HG03066 (cell line): Measurements from ENCODE around the gene PRG3.
"Not testable (repeated sequence)": the region's sequence is repeated elsewhere in the genome, so short reads cannot be mapped to it uniquely, and the experiment has no call there.

Experiments
- ATAC-seq: cut with Tn5 transposase; IDR thresholded peaks from one replicate; pipeline ENCODE4 v1.9.1; 2021; ENCODE audit warnings: low read depth; ENCODE audit not compliant: unreplicated experiment

Gene PRG3

DNA sequence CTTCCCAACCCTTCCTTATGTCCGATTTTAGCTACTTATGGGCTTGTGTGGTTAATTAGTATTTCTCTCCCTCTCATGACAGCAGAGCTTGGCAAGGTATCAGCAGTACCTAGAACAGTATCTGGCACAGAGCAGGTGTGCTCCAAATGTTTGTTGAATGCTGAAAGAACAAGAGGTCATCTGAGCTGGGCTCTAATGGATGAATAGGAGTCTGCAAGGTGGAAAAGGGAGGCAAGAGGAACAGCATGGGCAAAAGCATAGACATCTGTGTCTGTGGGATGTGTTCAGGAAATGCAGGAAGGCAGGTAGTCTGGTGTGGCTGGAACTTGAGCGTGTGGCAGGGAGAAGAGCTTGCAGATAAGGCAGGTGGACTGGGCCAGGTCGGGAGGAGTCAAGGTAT lies 19.0 kb downstream of the PRG3 start:
- ATAC-seq: no peak

DNA sequence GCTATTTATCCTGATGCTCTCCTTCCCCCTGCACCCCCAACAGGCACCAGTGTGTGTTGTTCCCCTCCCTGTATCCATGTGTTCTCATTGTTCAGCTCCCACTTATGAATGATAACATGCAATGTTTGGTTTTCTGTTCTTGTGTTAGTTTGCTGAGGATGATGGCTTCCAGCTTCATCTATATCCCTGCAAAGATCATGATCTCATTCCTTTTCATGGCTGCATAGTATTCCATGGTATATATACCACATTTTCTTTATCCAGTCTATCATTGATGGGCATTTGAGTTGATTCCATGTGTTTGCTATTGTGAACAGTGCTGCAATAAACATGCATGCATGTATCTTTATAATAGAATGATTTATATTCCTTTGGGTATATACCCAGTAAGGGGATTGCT lies 19.5 kb downstream of the PRG3 start:
- not testable (repeated sequence) for ATAC-seq

DNA sequence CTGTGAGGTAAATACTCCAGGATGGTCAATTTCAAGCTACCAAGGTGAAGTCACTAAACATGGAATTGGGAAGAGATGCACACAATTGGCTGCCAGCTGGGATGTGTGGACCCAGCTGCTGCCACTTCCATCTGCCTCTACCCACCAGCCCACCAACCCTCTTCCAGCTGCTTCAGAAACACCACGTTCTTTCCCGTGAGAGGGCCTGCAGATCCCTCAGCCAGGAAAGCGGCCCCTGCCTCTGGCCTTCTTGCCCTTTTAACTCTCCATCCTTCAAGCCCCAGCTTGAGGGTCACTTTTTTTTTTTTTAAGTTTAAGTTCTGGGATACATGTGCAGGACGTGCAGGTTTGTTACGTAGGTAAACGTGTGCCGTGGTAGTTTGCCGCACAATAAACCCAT lies 20.0 kb downstream of the PRG3 start:
- no peak for ATAC-seq

DNA sequence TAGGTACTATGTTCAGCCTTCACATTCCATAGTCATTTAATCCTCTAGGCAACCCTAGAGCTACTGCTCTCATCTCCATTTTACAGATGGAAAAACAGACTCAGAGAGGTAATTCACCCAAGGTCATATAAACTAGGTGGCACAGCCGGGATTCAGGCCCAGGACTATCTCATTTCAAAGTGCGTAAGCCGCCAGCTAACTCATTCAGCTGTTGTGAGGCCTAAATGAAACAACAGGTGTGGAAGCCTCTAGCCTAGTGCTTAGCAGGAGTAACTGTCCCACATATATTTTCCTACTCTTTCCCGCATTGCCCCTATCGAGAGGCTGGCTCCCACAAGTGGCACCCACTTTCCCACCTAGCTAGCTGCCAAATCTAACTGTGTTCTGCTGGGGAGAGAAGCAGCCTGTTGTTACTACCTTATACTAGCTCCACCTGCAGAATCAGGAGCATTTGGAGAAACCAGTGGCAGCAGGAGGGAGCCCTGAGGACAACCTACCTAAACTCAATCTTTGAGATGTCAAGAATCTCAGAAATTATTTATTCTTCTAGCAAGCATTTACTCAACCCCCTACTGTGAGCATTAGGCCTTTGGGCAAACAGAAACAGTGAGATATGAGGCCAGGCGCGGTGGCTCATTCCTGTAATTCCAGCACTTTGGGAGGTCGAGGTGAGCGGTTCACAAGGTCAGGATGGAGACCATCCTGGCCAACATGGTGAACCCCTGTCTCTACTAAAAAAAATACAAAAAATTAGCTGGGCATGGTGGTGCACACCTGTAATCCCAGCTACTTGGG lies 20.9 kb downstream of the PRG3 start:
- no peak for ATAC-seq

DNA sequence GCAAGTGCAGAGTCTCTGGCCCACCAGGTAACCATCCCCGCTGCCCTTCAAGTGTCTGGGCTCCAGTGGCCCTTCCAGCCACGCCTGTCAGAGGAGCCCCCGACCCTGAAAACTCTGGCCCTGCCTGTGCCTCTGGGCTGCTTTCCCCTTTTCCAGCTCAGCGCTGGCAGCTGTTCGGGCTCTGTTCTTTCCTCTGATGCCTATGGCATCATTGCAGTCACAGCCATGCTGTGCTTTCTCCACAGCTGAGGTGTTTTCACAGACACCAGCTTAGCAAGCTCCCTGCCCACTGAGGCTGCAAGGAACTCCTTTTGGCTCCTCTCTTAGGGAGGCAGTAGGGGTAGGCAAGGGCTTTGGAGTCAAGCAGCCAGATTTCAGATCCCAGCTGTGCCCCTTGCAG lies 21.6 kb downstream of the PRG3 start:
- no peak for ATAC-seq

DNA sequence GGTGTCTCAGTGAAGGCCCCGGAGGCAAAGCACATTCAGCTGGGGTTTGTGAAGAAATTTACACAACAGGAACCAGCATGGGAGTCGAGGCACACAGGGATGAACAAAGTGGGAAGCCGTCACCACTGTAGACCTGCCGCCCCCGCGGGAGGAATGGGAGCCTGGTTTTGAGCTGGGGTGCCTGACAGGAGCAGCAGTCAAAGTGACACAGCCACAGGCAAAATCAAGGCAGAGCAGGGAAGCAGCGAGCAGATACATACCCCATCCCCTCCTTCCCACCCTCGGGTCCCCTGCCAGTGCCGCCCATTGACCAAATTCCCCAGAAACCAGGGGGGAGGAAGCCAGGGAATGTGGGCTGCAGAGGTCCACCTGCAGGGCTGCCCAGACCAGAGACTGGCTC lies 22.0 kb downstream of the PRG3 start:
- no peak for ATAC-seq

DNA sequence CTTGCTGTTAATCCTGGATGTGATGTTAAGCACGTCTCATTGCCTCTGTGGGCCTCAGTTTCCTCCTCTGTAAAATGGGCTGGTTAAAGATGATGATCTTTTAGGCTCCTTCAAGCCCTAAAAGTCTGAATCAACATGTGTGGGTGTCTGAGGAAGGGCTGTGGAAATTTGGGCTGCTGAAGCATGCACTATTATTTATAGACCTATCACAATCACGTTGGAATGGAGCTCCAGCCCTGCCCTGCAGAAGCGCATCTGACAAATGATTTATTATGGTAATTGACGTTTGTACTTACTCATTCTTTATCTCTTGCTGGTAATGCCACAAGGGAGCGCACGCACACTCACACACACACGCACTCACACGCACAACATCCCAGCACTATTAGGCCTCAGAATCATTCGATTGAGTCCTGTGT lies 22.4 kb downstream of the PRG3 start:
- ATAC-seq: no peak

DNA sequence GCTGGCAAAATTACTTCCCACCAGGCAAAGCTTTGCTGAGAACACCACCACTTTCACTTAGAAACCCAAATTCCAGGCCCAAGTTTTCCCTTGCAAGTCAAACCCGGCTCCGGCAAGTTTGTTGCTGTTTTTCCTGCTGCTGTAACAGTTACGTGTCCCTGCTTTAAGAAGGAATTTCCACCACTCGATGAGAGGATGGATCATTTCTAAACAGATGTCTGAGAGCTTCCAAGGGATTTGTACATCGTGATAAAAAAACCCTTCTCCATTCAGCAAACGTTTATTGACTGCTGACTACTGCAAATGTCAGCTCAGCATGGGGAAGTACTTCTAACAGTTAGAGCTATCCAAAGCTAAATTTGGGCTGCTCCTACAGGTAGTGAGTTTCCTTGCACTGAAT lies 23.1 kb downstream of the PRG3 start:
- ATAC-seq: no peak

DNA sequence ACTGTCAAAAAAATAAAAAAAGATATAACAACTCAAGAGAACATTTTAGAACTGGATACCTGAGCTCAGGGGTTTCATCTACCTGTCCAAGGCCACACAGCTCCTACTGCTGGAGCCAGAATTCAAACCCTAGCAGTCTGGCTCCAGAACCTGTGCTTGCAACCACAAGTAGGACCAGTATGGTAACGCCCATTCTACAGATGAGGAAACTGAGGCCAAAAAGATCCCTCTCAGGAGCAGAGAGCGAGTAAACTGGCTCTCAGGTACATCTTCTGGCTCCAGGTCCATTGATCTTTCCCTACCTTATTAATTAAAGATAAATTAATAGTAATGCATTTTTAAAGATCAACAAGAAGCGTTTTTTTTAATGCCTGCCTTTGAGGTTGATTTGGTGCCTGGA lies 23.6 kb downstream of the PRG3 start:
- no peak for ATAC-seq

DNA sequence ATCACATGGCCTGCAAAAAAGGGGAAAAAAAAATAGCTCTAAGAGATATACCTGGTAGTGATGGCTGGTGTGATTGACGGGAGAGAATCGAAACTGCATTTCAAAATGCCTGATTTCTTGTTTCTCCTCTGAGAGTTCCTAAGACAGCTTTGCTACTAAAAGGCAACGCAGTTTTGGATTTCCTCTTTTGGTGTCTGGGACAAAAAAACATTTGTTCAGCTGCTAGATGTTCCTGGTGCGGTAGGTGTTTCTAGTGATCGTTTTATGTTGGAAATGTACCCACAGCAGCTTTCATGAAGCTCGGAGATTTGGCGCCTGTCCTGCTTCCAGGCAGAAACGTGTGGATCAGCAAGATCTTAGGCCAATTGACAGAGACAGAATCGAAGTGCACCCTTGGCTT lies 24.7 kb downstream of the PRG3 start:
- ATAC-seq: no peak

DNA sequence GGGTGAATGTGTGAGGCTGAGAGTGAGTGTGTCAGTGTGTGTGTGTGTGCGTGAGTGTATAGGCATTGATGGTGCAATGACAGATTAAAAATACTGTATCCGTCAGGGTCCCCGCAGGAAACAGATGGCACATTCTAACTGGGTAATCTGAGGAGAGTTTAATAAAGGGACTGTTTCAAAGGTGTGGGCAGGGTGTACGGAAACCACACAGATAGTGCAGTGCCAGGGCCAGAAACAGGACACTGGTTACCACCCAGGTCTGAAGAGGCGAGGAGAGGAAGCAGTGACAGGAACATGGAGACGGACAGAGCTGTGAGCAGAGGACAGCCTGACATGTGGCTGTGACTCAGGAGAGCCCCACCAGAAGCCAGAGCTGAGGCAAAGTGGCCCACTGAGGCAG lies 26.3 kb downstream of the PRG3 start:
- ATAC-seq: no peak

DNA sequence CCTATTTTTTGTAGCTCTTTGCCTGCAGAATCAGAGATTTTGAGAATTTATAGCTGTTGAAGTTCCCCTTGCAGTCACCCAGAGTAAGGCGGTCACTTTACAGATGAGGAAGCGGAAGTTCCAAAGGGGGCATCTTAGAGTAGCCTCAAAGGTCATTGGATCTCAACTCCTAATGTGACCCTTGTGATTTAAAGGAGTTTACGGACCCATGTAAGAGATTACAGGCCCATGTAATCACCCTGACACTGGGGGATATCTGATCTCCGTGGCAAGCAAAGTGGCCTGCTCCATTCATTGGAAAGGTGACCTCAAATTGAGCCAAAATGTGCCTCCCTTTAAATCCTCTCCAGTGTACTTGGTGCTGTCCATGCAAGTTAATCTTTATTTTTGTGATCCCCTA lies 27.1 kb downstream of the PRG3 start:
- ATAC-seq: no peak

DNA sequence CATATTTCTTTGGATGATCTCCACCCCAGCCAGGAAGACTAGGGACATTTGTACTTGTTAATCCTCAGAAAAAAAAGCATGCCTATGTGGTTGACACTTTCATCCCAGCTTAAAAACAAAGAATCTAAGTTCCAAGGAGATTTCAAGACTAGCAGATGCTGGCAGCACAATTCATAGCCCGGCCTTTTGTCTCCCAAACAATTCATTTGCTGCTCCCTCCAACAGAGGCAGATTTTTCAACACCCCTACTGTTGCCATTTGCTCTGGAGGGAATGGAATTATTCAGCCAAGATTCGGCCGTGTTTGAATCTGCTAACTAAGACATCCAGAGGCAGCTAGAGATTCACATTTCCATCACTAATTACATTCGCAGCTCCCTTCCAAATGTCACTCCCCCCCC lies 27.5 kb downstream of the PRG3 start:
- ATAC-seq: no peak

DNA sequence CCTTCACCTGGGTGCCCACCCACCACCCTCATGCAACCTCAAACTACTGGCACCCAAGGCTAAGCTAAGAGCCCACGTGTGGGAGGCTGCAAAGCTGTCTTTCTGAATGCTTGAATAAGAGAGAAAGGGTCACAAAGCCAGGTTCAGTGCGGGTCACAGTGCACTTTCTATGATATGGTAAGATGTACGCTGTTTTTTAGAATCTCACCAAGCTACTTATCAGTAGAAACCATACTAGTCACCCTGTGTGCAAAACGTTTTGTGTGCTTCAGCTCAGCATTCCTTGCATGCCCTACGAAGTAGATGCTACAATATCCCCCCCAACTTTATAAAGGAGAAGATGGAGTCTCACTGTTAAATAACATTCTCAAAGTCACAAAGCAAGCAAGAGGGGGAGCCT lies 27.9 kb downstream of the PRG3 start:
- ATAC-seq: no peak

DNA sequence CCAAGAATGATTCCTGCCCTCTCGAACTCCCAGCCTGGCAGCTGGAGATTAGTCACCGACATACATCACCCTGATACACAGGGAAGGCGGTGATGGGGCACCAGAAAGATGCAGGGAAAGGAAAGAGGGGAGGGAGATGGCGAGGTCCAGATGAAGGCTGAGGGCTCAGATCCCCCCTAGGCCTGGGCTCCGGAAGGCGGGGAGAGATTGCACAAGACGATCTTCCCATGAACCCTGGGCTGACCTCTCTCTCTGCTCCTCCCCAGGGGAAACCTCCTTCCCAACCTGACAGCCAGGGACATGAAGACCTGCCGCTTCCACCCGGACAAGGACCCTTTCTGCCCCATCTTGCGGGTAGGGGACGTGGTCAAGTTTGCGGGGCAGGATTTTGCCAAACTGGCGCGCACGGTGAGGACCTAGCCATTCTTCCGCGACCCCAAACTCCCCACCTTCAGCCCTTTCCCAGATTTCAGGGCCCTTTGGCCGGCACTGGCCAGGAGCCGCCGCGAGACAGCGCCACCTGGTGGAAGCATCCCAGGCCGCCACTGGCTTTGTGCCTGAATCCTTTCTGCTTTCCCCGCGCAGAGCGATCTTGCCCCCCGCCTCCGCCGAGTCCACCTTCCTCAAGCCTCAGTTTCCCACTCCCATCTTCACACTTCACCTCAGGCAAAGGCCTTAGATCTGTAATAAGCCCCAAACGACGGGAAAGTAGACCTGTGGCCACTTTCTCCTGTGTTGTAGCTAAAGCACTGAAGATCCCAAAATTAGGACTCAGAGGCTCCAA lies 31.3 kb downstream of the PRG3 start:
- peak; percentile 54 for ATAC-seq

DNA sequence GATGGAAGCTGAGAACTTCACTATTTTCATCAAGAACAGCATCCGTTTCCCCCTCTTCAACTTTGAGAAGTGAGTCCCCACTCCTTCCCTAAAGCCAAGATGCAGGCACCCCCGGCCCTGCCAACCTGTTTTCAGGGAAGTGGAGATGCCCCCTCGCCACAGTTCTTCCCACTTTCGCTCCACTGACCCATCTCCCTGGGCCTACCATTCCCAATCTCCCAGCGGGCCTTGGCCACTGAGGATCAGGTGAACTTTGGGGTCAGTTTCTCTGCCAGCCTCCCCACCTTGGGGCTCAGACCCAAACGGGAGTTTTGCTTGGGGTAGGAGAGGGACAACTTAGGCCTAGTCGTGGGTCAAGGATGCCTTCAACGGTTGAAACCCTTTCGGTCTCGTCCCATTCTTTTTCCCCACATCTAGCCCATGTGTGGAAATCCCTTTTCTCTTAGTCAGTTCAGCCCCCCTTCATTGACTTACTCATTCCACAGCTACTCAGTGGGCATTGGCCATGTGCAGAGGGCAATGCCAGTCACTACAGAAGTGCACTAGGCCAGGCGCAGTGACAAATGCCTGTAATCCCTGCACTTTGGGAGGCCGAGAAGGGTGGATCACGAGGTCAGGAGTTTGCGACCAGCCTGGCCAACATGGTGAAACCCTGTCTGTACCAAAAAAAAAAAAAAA lies 32.2 kb downstream of the PRG3 start:
- no peak for ATAC-seq

DNA sequence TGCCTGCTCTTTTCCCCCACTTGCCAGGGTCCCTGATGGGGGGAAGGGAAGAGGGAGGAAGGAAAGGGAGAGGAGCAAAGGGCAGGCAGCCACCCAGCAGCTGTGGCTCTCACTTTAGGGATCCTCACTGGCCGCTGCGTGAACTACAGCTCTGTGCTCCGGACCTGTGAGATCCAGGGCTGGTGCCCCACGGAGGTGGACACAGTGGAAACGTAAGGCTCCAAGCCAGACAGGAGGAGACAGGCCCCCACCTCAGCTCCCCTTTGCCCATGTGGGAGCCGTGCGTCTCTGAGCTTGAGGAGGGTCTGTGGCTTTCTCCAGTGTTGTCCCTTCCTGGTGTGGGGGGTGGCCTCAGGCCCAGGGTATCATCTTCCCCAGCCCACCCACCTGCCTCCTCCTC lies 32.9 kb downstream of the PRG3 start:
- ATAC-seq: no peak

DNA sequence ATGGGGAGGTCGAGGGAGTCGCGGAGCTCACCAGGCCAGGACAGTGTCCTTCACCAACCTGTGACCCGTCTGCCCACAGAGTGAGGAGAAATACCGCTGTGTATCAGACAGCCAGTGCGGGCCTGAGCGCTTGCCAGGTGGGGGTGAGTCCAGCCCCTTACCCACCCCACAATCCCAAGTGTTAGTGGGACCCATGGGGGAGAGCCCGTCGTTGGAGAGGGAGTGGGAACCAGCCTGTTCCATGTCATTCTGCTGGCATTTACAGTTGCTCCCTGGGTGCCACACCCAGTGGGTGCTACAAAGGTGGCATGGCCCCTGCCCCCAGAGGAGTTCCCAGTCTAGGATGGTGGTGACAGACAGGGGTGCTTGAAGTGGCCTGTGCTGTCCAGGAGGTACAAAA lies 33.6 kb downstream of the PRG3 start:
- ATAC-seq: no peak

DNA sequence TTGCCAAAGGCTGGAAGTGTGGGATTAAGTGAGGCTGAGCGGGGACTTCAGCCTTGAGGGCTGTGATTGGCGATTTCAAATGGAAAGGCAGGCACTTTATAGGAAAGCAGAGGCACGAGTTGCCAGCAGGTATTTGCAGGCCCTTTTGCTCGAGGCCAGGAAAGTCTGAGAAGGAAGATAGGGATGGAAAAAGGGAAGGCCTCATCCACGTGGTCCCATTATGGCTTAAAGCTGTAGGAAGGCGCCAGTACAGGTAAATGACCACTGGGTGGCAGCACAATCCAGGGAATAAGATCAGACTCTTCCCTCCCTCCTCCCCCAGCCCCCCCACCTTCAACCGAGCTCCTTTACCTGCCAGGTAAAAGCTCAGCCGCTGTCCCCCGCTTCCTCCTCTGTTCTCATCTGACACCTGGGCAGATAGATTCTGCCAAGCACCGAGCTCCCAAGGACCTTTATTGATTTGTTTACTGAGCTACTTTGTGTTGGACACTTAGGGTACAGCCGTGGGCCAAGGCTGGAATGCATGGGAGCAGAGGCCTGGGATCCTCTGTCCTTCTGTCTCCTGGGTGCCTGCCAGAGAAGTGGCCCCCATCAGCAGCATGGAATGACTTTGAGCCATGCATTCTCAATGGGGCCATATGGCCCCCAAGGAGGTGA lies 35.3 kb downstream of the PRG3 start:
- ATAC-seq: no peak

DNA sequence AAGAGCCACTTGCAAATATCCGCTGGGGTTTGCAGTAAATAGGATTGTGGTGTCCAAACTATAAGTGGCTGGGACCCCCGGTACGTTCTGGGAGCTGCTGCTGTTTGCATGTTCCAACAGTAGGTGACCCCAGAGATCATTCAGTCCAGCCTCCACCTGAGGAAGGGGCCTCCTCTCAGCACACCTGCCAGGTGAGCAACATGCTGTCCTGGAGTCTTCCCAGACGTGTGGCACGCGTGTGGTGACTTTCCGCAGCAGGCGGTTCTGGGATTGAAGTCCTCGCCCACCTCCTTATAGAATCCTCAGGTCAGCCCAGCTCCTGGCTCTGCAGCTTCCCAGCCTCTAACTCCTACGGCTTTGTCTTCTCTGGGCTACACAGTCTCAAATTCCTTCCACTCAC lies 36.1 kb downstream of the PRG3 start:
- ATAC-seq: no peak

DNA sequence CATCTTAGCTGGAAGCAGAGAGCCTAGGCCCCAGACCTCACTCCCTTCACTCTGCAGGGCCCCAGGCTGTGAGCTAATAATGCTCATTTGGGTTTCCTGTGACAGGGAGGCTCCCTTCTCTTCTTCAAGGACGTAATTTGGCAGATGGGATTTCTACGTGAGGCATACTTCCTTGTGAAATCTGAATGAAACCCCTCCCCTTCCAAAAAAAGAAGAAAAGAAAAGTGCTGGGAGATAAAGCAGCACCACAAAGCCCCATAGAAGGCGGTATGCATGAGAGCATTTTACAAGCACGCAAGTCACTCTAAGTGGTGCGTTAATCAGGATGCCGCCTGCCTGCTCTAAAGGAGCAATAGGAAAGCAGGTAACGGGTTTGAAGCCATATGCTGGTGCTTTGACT lies 37.1 kb downstream of the PRG3 start:
- ATAC-seq: no peak
